T47D (cell line): ENCODE measurements around the gene RETREG1.
"Not testable (repeated sequence)": the region's sequence is repeated elsewhere in the genome, so short reads cannot be mapped to it uniquely, and the experiment has no call there.

Experiments
- DNase-seq, 2 experiments: peaks; one replicate each; pipeline versions ENCODE4 v3.0.0 to v3.0.0-alpha.2; 2011 to 2012; ENCODE audit warnings: low read depth in 1 of 2, low spot score in 1 of 2
- JUND ChIP-seq: IDR thresholded peaks from 2 replicates; pipeline ENCODE4 v1.6.1; 2012; ENCODE audit warnings: low read depth
- in situ Hi-C: cut with HindIII; loops from 2 replicates; pipeline ENCODE4 v1.10.0; 2016; ENCODE audit warnings: low sequenced_read_pairs, low pct_unique_long_range_greater_than_20kb

Gene RETREG1

GRCh38 chr5:16616536-16617273 is at the start of gene RETREG1:
TSS of gene RETREG1 (minus strand) at chr5:16616997. CDS start at chr5:16616971, 26 bp downstream.
- in situ Hi-C loops = no loop called here
- no peak for TF ChIP-seq JUND
- DNase-seq = peak; percentile 54 to 67

- no peak for DNase-seq
- in situ Hi-C loops = no loop called here
- TF ChIP-seq JUND = no peak
Measured at GRCh38 chr5:16666130-16666882, 49.5 kb upstream of the RETREG1 start.

GRCh38 chr5:16665601-16666000 is 48.8 kb upstream of the RETREG1 start:
- DNase-seq = no peak
- in situ Hi-C loops = no loop called here
- no peak for TF ChIP-seq JUND

- no peak for DNase-seq
- in situ Hi-C loops = no loop called here
- TF ChIP-seq JUND = no peak
Measured at GRCh38 chr5:16664368-16664767, 47.6 kb upstream of the RETREG1 start.

- DNase-seq = no peak
- in situ Hi-C loops = no loop called here
- no peak for TF ChIP-seq JUND
Measured at GRCh38 chr5:16663840-16664239, 47.0 kb upstream of the RETREG1 start.

GRCh38 chr5:16661713-16662112 is 44.9 kb upstream of the RETREG1 start:
- in situ Hi-C loops = no loop called here
- TF ChIP-seq JUND = no peak
- DNase-seq = no peak

- no peak for DNase-seq
- in situ Hi-C loops = no loop called here
- TF ChIP-seq JUND = no peak
Measured at GRCh38 chr5:16660982-16661381, 44.2 kb upstream of the RETREG1 start.

GRCh38 chr5:16659536-16659935 is 42.7 kb upstream of the RETREG1 start:
- in situ Hi-C loops = no loop called here

GRCh38 chr5:16656561-16657191 is 39.9 kb upstream of the RETREG1 start:
- in situ Hi-C loops = no loop called here
- no peak for TF ChIP-seq JUND
- no peak for DNase-seq

More at GRCh38 chr5:16659536-16659935, 42.7 kb upstream of the RETREG1 start:
- no peak for DNase-seq
- TF ChIP-seq JUND = no peak

- TF ChIP-seq JUND = no peak
- no peak for DNase-seq
- in situ Hi-C loops = no loop called here
Measured at GRCh38 chr5:16654647-16655334, 38.0 kb upstream of the RETREG1 start.

GRCh38 chr5:16648739-16649138 is 31.9 kb upstream of the RETREG1 start:
- DNase-seq, in situ Hi-C loops: not testable (repeated sequence)

GRCh38 chr5:16644301-16644889 is 27.6 kb upstream of the RETREG1 start:
- no peak for TF ChIP-seq JUND

GRCh38 chr5:16642867-16643266 is 26.1 kb upstream of the RETREG1 start:
- in situ Hi-C loops = no loop called here
- no peak for DNase-seq
- no peak for TF ChIP-seq JUND

More at GRCh38 chr5:16644301-16644889, 27.6 kb upstream of the RETREG1 start:
- in situ Hi-C loops = no loop called here
- DNase-seq = no peak
